Sigmoid colon (tissue), 3 donors: ENCODE data around the gene FILIP1.

ENCODE experiments used
- CTCF ChIP-seq, 4 experiments: fragments of 450-650 bp in 3 of 4; fragments of 200-600 bp in 1 of 4; IDR thresholded peaks; one replicate each; pipeline ENCODE4 v1.5.1; 2016 to 2019; ENCODE audit warnings: antibody characterized with exemption in 4 of 4, mild to moderate bottlenecking in 3 of 4, moderate library complexity in 2 of 4
- POLR2A ChIP-seq, 2 donors: fragments of 450-650 bp; IDR thresholded peaks; one replicate each; pipeline ENCODE4 v1.6.1; 2016; ENCODE audit warnings: antibody characterized with exemption in 2 of 2, mild to moderate bottlenecking in 2 of 2, moderate library complexity in 2 of 2

GRCh38 chr6:75402296-75402695, 91.3 kb downstream of the FILIP1 start:
- no peak for TF ChIP-seq CTCF (IDR thresholded peaks at IDR 0.05)
- TF ChIP-seq POLR2A (IDR thresholded peaks at IDR 0.05): no peak
